Thymus (tissue), 11 donors: ENCODE data around the gene CACNA2D3. TPM values are rescaled to one million over a fixed set of nuclear protein-coding genes. Genes with fewer than 3 reads are reported as not detected.

Experiments
- DNase-seq, 9 donors: peaks; one replicate each; pipeline ENCODE4 v3.0.0-alpha.2; 2013; ENCODE audit warnings: low spot score in 9 of 9, low read depth in 6 of 9, missing footprints in 1 of 9
- H3K27ac ChIP-seq, 2 donors: one replicate each; pipeline ENCODE4 v1.5.1; 2013; ENCODE audit warnings: control low read depth in 1 of 2, low read depth in 1 of 2, low read length in 1 of 2, mild to moderate bottlenecking in 1 of 2, moderate library complexity in 1 of 2
- H3K27me3 ChIP-seq, 2 donors: one replicate each; pipeline ENCODE4 v1.5.1; 2013; ENCODE audit warnings: low read length in 1 of 2; ENCODE audit not compliant: control insufficient read depth in 2 of 2, insufficient read depth in 1 of 2
- H3K36me3 ChIP-seq, 2 donors: one replicate each; pipeline ENCODE4 v1.5.1; 2013; ENCODE audit warnings: low read length in 1 of 2, mild to moderate bottlenecking in 1 of 2, moderate library complexity in 1 of 2; ENCODE audit not compliant: control insufficient read depth in 2 of 2, insufficient read depth in 2 of 2
- H3K4me1 ChIP-seq, 2 donors: one replicate each; pipeline ENCODE4 v1.5.1; 2013; ENCODE audit warnings: low read length in 2 of 2; ENCODE audit not compliant: control insufficient read depth in 2 of 2, insufficient read depth in 2 of 2
- H3K4me3 ChIP-seq, 2 donors: one replicate each; pipeline ENCODE4 v1.5.1; 2013; ENCODE audit warnings: low read length in 2 of 2, control low read depth in 1 of 2, mild to moderate bottlenecking in 1 of 2
- H3K9me3 ChIP-seq, 2 donors: one replicate each; pipeline ENCODE4 v1.5.1; 2013; ENCODE audit warnings: low read length in 1 of 2, mild to moderate bottlenecking in 1 of 2; ENCODE audit not compliant: control insufficient read depth in 2 of 2, insufficient read depth in 1 of 2
- WGBS: extraction: QIAGEN DNeasy Blood & Tissue Kit; methylation state at CpG from one replicate; pipeline ENCODE4 v1.1.7; 2013; 5-methylcytosine and 5-hydroxymethylcytosine counted together
- polyA plus RNA-seq: library from polyadenylated mRNA; stranded (reverse); fragments of 200-250 nt; gene quantifications from one replicate; pipeline ENCODE4 v1.2.3, GENCODE V29; 2013
- total RNA-seq: library from RNA; stranded (reverse); fragments of 120-200 nt; gene quantifications from one replicate; pipeline ENCODE4 v1.2.4, GENCODE V29; 2013
- donor health status: healthy.

Gene CACNA2D3
- total and polyA plus RNA-seq, 2 donors = 1.8 to 2.1 TPM

DNA sequence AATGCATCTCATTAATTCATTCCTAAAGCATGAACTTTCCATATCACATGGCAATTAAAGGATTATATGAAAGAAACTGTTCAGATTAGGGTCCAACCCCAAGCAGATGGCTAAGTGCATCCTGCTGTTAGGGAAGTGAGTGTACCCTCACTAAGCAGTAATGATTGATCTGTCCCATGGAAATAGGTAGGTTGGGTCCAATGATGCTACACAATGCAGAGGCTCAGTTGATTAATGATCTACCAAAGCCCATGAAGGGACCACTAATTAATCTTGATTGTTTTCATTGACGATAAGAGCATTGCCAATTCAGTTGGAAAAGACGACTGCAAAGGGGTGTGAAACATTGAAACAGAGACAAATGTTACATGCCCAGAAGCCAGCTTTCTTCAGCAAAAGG is 1000.0 kb downstream of the CACNA2D3 start:
- Histone ChIP-seq H3K36me3 (no peaks in the 10 kb centered on the region), H3K27me3 (no peaks in the 10 kb centered on the region), H3K9me3 (no peaks in the 10 kb centered on the region), H3K4me3 (no peak overlapping the region), H3K27ac (no peak overlapping the region), H3K4me1 (no peaks in the 10 kb centered on the region)
- 90% methylated on average over 2 of the region's 2 CpGs for WGBS
- DNase-seq = no peak

Other genes with a start within 250 kb of the CACNA2D3 start
- 24.1 TPM for gene ACTR8, start 240.4 kb upstream of the CACNA2D3 start, total RNA-seq
- 13.8 TPM for gene ACTR8, start 240.4 kb upstream of the CACNA2D3 start, polyA plus RNA-seq
- gene SELENOK, start 230.7 kb upstream of the CACNA2D3 start, total RNA-seq = 31.1 TPM
- 86.7 TPM for gene SELENOK, start 230.7 kb upstream of the CACNA2D3 start, polyA plus RNA-seq